Smooth muscle cell (in vitro differentiated cells): ENCODE measurements around the gene TRIM69. TPM values are rescaled to one million over a fixed set of nuclear protein-coding genes. Genes with fewer than 3 reads are reported as not detected.
"Not testable (repeated sequence)": the region's sequence is repeated elsewhere in the genome, so short reads cannot be mapped to it uniquely, and the experiment has no call there.

ENCODE experiments used
- DNase-seq: peaks from one replicate; lab custom pipeline; 2025; ENCODE audit not compliant: unreplicated experiment; lab: John Stamatoyannopoulos, UW
- H2AFZ ChIP-seq: fragments of 200-600 bp; sonication (generic); 2 replicates; pipeline ENCODE4 v1.6.0; 2016; ENCODE audit warnings: antibody characterized with exemption, low read depth, mild to moderate bottlenecking
- H3F3A ChIP-seq: fragments of 200-600 bp; sonication (generic); 2 replicates; pipeline ENCODE4 v1.6.0; 2017; ENCODE audit warnings: antibody characterized with exemption, low read depth
- H3K27ac ChIP-seq: fragments of 200-600 bp; sonication (generic); 2 replicates; pipeline ENCODE4 v1.5.1; 2016; ENCODE audit warnings: low read depth, mild to moderate bottlenecking
- H3K27me3 ChIP-seq: fragments of 200-600 bp; sonication (generic); 2 replicates; pipeline ENCODE4 v1.6.1; 2016; ENCODE audit warnings: low read depth, mild to moderate bottlenecking
- H3K36me3 ChIP-seq: fragments of 200-600 bp; sonication (generic); 2 replicates; pipeline ENCODE4 v1.5.1; 2016; ENCODE audit warnings: low read depth
- H3K4me1 ChIP-seq: fragments of 200-600 bp; sonication (generic); 2 replicates; pipeline ENCODE4 v1.5.1; 2016; ENCODE audit warnings: low read depth
- H3K4me2 ChIP-seq: fragments of 200-600 bp; sonication (generic); 2 replicates; pipeline ENCODE4 v1.6.0; 2016; ENCODE audit warnings: mild to moderate bottlenecking
- H3K4me3 ChIP-seq: fragments of 200-600 bp; sonication (generic); 2 replicates; pipeline ENCODE4 v1.5.1; 2016; ENCODE audit warnings: mild to moderate bottlenecking
- H3K79me2 ChIP-seq: fragments of 200-600 bp; sonication (generic); 2 replicates; pipeline ENCODE4 v1.6.0; 2016; ENCODE audit warnings: low read depth, mild to moderate bottlenecking
- H3K9ac ChIP-seq: fragments of 200-600 bp; sonication (generic); 2 replicates; pipeline ENCODE4 v1.6.0; 2016; ENCODE audit warnings: low read depth
- H3K9me3 ChIP-seq: fragments of 200-600 bp; sonication (generic); replicated peaks from 2 replicates; pipeline ENCODE4 v1.5.1; 2016; ENCODE audit warnings: low read depth
- H4K20me1 ChIP-seq: fragments of 200-600 bp; sonication (generic); 2 replicates; pipeline ENCODE4 v1.6.0; 2016; ENCODE audit warnings: low read depth
- CTCF ChIP-seq: fragments of 200-600 bp; sonication (generic); IDR thresholded peaks from 2 replicates; pipeline ENCODE4 v1.5.1; 2017; ENCODE audit warnings: borderline replicate concordance, mild to moderate bottlenecking, antibody characterized with exemption; ENCODE audit not compliant: insufficient read depth, poor library complexity, severe bottlenecking
- WGBS: methylation state at CpG from one replicate; pipeline ENCODE4 v1.1.7; 2016; ENCODE audit warnings: low lambda C conversion rate; 5-methylcytosine and 5-hydroxymethylcytosine counted together
- polyA plus RNA-seq: library from polyadenylated mRNA; unstranded; fragments of >200 nt; fragmentation: Nextera tagmentation; extraction: Ambion mirVana; gene quantifications from 2 replicates; pipeline ENCODE4 v1.2.1, GENCODE V29; 2016
- total RNA-seq: library from RNA; depleted of rRNA; stranded (reverse); fragments of >200 nt; gene quantifications from 2 replicates; pipeline ENCODE4 v1.2.3, GENCODE V29; 2014

The TRIM69 gene
- total and polyA plus RNA-seq, 2 experiments from 2014 or later = 4.2 to 4.8 TPM

- 86% methylated on average over 4 of the region's 4 CpGs for WGBS
- no peaks in the 10 kb centered on the region for H3K36me3 ChIP-seq
- H4K20me1 ChIP-seq = no peaks in the 10 kb centered on the region
- H3K9me3 ChIP-seq = no peaks in the 10 kb centered on the region
- H3K4me3 ChIP-seq = no peak overlapping the region
- no peak overlapping the region for H3K4me2 ChIP-seq
- no peak overlapping the region for H2AFZ ChIP-seq
- H3K79me2 ChIP-seq = no peaks in the 10 kb centered on the region
- no peaks in the 10 kb centered on the region for H3F3A ChIP-seq
- peaks cover 4% of the 10 kb centered on the region for H3K27me3 ChIP-seq
- DNase-seq = no peak
- no peaks in the 10 kb centered on the region for H3K4me1 ChIP-seq
- no peak for TF ChIP-seq CTCF
- no peak overlapping the region for H3K27ac ChIP-seq
- H3K9ac ChIP-seq = no peak overlapping the region
Measured at GRCh38 chr15:44694416-44694815, 41.9 kb upstream of the TRIM69 start.

GRCh38 chr15:44695294-44695693 lies 41.0 kb upstream of the TRIM69 start:
- Histone ChIP-seq H3K4me3 (no peak overlapping the region), H3K36me3 (no peaks in the 10 kb centered on the region), H3K4me1 (no peaks in the 10 kb centered on the region), H3K9me3 (no peaks in the 10 kb centered on the region), H3K4me2 (no peak overlapping the region), H3K9ac (no peak overlapping the region), H3K79me2 (no peaks in the 10 kb centered on the region), H2AFZ (no peak overlapping the region), H3F3A (no peaks in the 10 kb centered on the region), H3K27ac (no peak overlapping the region), H4K20me1 (no peaks in the 10 kb centered on the region), H3K27me3 (peaks cover 4% of the 10 kb centered on the region)
- TF ChIP-seq CTCF = no peak
- 81% methylated on average over 3 of the region's 3 CpGs for whole genome bisulfite sequencing
- DNase-seq = no peak

- no peak for TF ChIP-seq CTCF
- no peak overlapping the region for H3K9ac ChIP-seq
Measured at GRCh38 chr15:44697014-44697413, 39.3 kb upstream of the TRIM69 start.

GRCh38 chr15:44698641-44699040 lies 37.7 kb upstream of the TRIM69 start:
- H3K36me3 ChIP-seq = no peaks in the 10 kb centered on the region
- no peaks in the 10 kb centered on the region for H3K9me3 ChIP-seq
- no peak overlapping the region for H3K4me2 ChIP-seq
- no peak for TF ChIP-seq CTCF
- no peaks in the 10 kb centered on the region for H3K79me2 ChIP-seq
- no peak overlapping the region for H3K9ac ChIP-seq
- H3F3A ChIP-seq = no peaks in the 10 kb centered on the region
- no peak overlapping the region for H3K27ac ChIP-seq
- no peak overlapping the region for H3K4me3 ChIP-seq
- DNase-seq = no peak
- peaks cover 4% of the 10 kb centered on the region for H3K27me3 ChIP-seq
- WGBS = 95% methylated on average over 2 of the region's 2 CpGs
- H3K4me1 ChIP-seq = no peaks in the 10 kb centered on the region
- H2AFZ ChIP-seq = no peak overlapping the region
- H4K20me1 ChIP-seq = no peaks in the 10 kb centered on the region

More at GRCh38 chr15:44697014-44697413, 39.3 kb upstream of the TRIM69 start:
- Histone ChIP-seq H4K20me1 (no peaks in the 10 kb centered on the region), H2AFZ (no peak overlapping the region), H3K4me3 (no peak overlapping the region), H3K27ac (no peak overlapping the region), H3F3A (no peaks in the 10 kb centered on the region), H3K4me1 (no peaks in the 10 kb centered on the region), H3K27me3 (peaks cover 4% of the 10 kb centered on the region), H3K79me2 (no peaks in the 10 kb centered on the region), H3K36me3 (no peaks in the 10 kb centered on the region), H3K9me3 (no peaks in the 10 kb centered on the region), H3K4me2 (no peak overlapping the region)
- no peak for DNase-seq

GRCh38 chr15:44700676-44701075 lies 35.7 kb upstream of the TRIM69 start:
- DNase-seq, H3K4me1 ChIP-seq, H3K4me3 ChIP-seq, H3K9ac ChIP-seq, H3K36me3 ChIP-seq, H3F3A ChIP-seq, H2AFZ ChIP-seq, H3K27ac ChIP-seq, H3K4me2 ChIP-seq, H3K79me2 ChIP-seq, H3K27me3 ChIP-seq, H3K9me3 ChIP-seq, H4K20me1 ChIP-seq: not testable (repeated sequence)
